SU-DHL-6 (cell line): ENCODE results near the gene HAGHL.

ENCODE experiments used
- H2AFZ ChIP-seq: fragments of 200-600 bp; sonication (generic); 2 replicates; pipeline ENCODE4 v1.6.1; 2014; ENCODE audit warnings: low read depth, mild to moderate bottlenecking, moderate library complexity, mixed read lengths, antibody characterized with exemption, low read length; ENCODE audit not compliant: severe bottlenecking
- H3F3A ChIP-seq: fragments of 200-600 bp; shearing (Covaris generic); 2 replicates; pipeline ENCODE4 v1.6.0; 2016; ENCODE audit warnings: antibody characterized with exemption, mild to moderate bottlenecking; ENCODE audit not compliant: insufficient read depth
- H3K27ac ChIP-seq: fragments of 200-600 bp; sonication (generic); 2 replicates; pipeline ENCODE4 v1.5.1; 2016; ENCODE audit warnings: low read depth, mild to moderate bottlenecking, low read length, moderate library complexity, mixed read lengths
- H3K27me3 ChIP-seq: fragments of 200-600 bp; sonication (generic), shearing (Covaris generic); 2 replicates; pipeline ENCODE4 v1.6.0; 2014; ENCODE audit warnings: mild to moderate bottlenecking, low read length
- H3K36me3 ChIP-seq: fragments of 200-600 bp; sonication (generic); 2 replicates; pipeline ENCODE4 v1.6.1; 2014; ENCODE audit warnings: mild to moderate bottlenecking, low read length, mixed read lengths
- H3K4me2 ChIP-seq: fragments of 300-600, 200-600 bp; shearing (Covaris generic), sonication (generic); 2 replicates; pipeline ENCODE4 v1.6.0; 2014; ENCODE audit warnings: low read length, low read depth, mild to moderate bottlenecking; ENCODE audit not compliant: poor library complexity, severe bottlenecking
- H3K4me3 ChIP-seq: fragments of 200-600 bp; sonication (generic); 2 replicates; pipeline ENCODE4 v1.5.1; 2014; ENCODE audit warnings: antibody characterized with exemption, low read length, mild to moderate bottlenecking, mixed read lengths; ENCODE audit not compliant: insufficient read depth, poor library complexity, severe bottlenecking
- H3K79me2 ChIP-seq: fragments of 200-600 bp; sonication (generic); 2 replicates; pipeline ENCODE4 v1.6.1; 2014; ENCODE audit warnings: mild to moderate bottlenecking, low read length, moderate library complexity; ENCODE audit not compliant: insufficient read depth
- H3K9ac ChIP-seq: fragments of 200-600 bp; sonication (generic); 2 replicates; pipeline ENCODE4 v1.7.0; 2014; ENCODE audit warnings: mild to moderate bottlenecking, low read length
- H3K9me2 ChIP-seq: fragments of 200-600 bp; sonication (generic); replicated peaks from 2 replicates; pipeline ENCODE4 v1.6.1; 2014; ENCODE audit warnings: low read length; ENCODE audit not compliant: insufficient read depth
- H3K9me3 ChIP-seq: fragments of 200-600 bp; sonication (generic); 2 replicates; pipeline ENCODE4 v1.6.1; 2014; ENCODE audit warnings: low read length, mixed read lengths; ENCODE audit not compliant: insufficient read depth
- H4K20me1 ChIP-seq: fragments of 200-600 bp; sonication (generic); 2 replicates; pipeline ENCODE4 v1.6.1; 2014; ENCODE audit warnings: low read depth, mild to moderate bottlenecking, antibody characterized with exemption, low read length, moderate library complexity, mixed read lengths
- CTCF ChIP-seq: fragments of 200-600 bp; sonication (generic); IDR thresholded peaks from one replicate; pipeline ENCODE4 v1.5.1; 2017; ENCODE audit warnings: antibody characterized with exemption, mild to moderate bottlenecking, low read length, moderate library complexity; ENCODE audit not compliant: insufficient read depth, poor library complexity, severe bottlenecking
- EZH2phosphoT487 ChIP-seq: fragments of 200-600 bp; sonication (generic), shearing (Covaris generic); conservative IDR thresholded peaks from 2 replicates; pipeline ENCODE4 v1.6.1; 2018; ENCODE audit warnings: mild to moderate bottlenecking, antibody characterized with exemption, low read length, moderate library complexity, mixed read lengths

HAGHL gene

GRCh38 chr16:704552-705380 lies 22.1 kb upstream of the HAGHL start:
- H3K9ac ChIP-seq: no peak overlapping the region
- H3K4me2 ChIP-seq: no peak overlapping the region
- H3F3A ChIP-seq: no peaks in the 10 kb centered on the region
- no peaks in the 10 kb centered on the region for H3K27me3 ChIP-seq
- H3K9me2 ChIP-seq: no peaks in the 10 kb centered on the region
- no peaks in the 10 kb centered on the region for H3K36me3 ChIP-seq
- TF ChIP-seq CTCF: no peak
- no peak for TF ChIP-seq EZH2phosphoT487
- H4K20me1 ChIP-seq: no peaks in the 10 kb centered on the region
- no peaks in the 10 kb centered on the region for H3K79me2 ChIP-seq
- no peaks in the 10 kb centered on the region for H3K9me3 ChIP-seq
- H3K27ac ChIP-seq: no peak overlapping the region
- no peak overlapping the region for H3K4me3 ChIP-seq
- no peak overlapping the region for H2AFZ ChIP-seq

- Histone ChIP-seq H3K4me2 (no peak within 1 kb of the TSS), H4K20me1 (no peaks in the 10 kb centered on the region), H3K79me2 (no peaks in the 10 kb centered on the region), H3K9ac (no peak within 1 kb of the TSS), H3K36me3 (no peaks in the 10 kb centered on the region), H3K27ac (no peak within 1 kb of the TSS), H3F3A (no peaks in the 10 kb centered on the region), H2AFZ (no peak within 1 kb of the TSS), H3K4me3 (no peak within 1 kb of the TSS), H3K9me2 (no peaks in the 10 kb centered on the region), H3K9me3 (no peaks in the 10 kb centered on the region), H3K27me3 (no peaks in the 10 kb centered on the region)
- TF ChIP-seq CTCF (no peak), EZH2phosphoT487 (no peak)
Measured at GRCh38 chr16:705431-706188, 21.3 kb upstream of the HAGHL start, which contains the start of gene FBXL16. Gene FBXL16 (minus strand): TSS chr16:705801. CDS start chr16:697405, 8,396 bp downstream.

- no peak overlapping the region for H3K9ac ChIP-seq
- no peaks in the 10 kb centered on the region for H3K79me2 ChIP-seq
- H3K27me3 ChIP-seq: no peaks in the 10 kb centered on the region
- no peak overlapping the region for H3K27ac ChIP-seq
- H3K9me2 ChIP-seq: no peaks in the 10 kb centered on the region
- H3K36me3 ChIP-seq: no peaks in the 10 kb centered on the region
- no peak for TF ChIP-seq EZH2phosphoT487
- no peak for TF ChIP-seq CTCF
- H3K9me3 ChIP-seq: no peaks in the 10 kb centered on the region
- H4K20me1 ChIP-seq: no peaks in the 10 kb centered on the region
- no peak overlapping the region for H2AFZ ChIP-seq
- no peak overlapping the region for H3K4me2 ChIP-seq
- H3K4me3 ChIP-seq: no peak overlapping the region
- no peaks in the 10 kb centered on the region for H3F3A ChIP-seq
Measured at GRCh38 chr16:706189-707061, 20.5 kb upstream of the HAGHL start.
